Hepatocyte (in vitro differentiated cells): ENCODE measurements around the gene STRN. TPM values are rescaled to one million over a fixed set of nuclear protein-coding genes. Genes with fewer than 3 reads are reported as not detected.

Experiments
- DNase-seq: peaks from one replicate; pipeline ENCODE4 v3.0.0-alpha.2; 2016; ENCODE audit warnings: low spot score
- H2AFZ ChIP-seq: fragments of 200-600 bp; sonication (generic); 2 replicates; pipeline ENCODE4 v1.6.0; 2016; ENCODE audit warnings: antibody characterized with exemption, mild to moderate bottlenecking
- H3K27ac ChIP-seq: fragments of 200-600 bp; sonication (generic); 2 replicates; pipeline ENCODE4 v1.5.1; 2016; ENCODE audit warnings: mild to moderate bottlenecking
- H3K27me3 ChIP-seq: fragments of 200-600 bp; sonication (generic); 2 replicates; pipeline ENCODE4 v1.6.1; 2016
- H3K36me3 ChIP-seq: fragments of 200-600 bp; sonication (generic); replicated peaks from 2 replicates; pipeline ENCODE4 v1.5.1; 2016; ENCODE audit warnings: low read depth; ENCODE audit not compliant: insufficient read depth
- H3K4me1 ChIP-seq: fragments of 200-600 bp; sonication (generic); 2 replicates; pipeline ENCODE4 v1.5.1; 2016; ENCODE audit warnings: mild to moderate bottlenecking, moderate library complexity; ENCODE audit not compliant: insufficient read depth
- H3K4me2 ChIP-seq: fragments of 200-600 bp; sonication (generic); 2 replicates; pipeline ENCODE4 v1.6.0; 2016
- H3K4me3 ChIP-seq: fragments of 200-600 bp; sonication (generic); 2 replicates; pipeline ENCODE4 v1.5.1; 2016; ENCODE audit warnings: mild to moderate bottlenecking
- H3K79me2 ChIP-seq: fragments of 200-600 bp; sonication (generic); 2 replicates; pipeline ENCODE4 v1.6.0; 2017; ENCODE audit warnings: mild to moderate bottlenecking
- H3K9me2 ChIP-seq: fragments of 200-600 bp; sonication (generic); replicated peaks from 2 replicates; pipeline ENCODE4 v1.6.0; 2017; ENCODE audit warnings: mild to moderate bottlenecking; ENCODE audit not compliant: insufficient read depth
- H3K9me3 ChIP-seq: fragments of 200-600 bp; sonication (generic); 2 replicates; pipeline ENCODE4 v1.5.1; 2016; ENCODE audit warnings: low read depth, mild to moderate bottlenecking
- H4K20me1 ChIP-seq: fragments of 200-600 bp; sonication (generic); 2 replicates; pipeline ENCODE4 v1.6.0; 2016; ENCODE audit warnings: mild to moderate bottlenecking; ENCODE audit not compliant: insufficient read depth, poor library complexity, severe bottlenecking
- EZH2 ChIP-seq: fragments of 200-600 bp; sonication (generic); IDR thresholded peaks from 2 replicates; pipeline ENCODE4 v1.6.1; 2016; ENCODE audit warnings: antibody characterized with exemption, mild to moderate bottlenecking, borderline replicate concordance
- EZH2phosphoT487 ChIP-seq: fragments of 200-600 bp; sonication (generic); IDR thresholded peaks from one replicate; pipeline ENCODE4 v1.6.1; 2018; ENCODE audit warnings: antibody characterized with exemption, mild to moderate bottlenecking, low read depth, moderate library complexity; ENCODE audit not compliant: unreplicated experiment, severe bottlenecking
- WGBS: methylation state at CpG from one replicate; pipeline ENCODE4 v1.1.6; 2016; ENCODE audit warnings: low lambda C conversion rate; ENCODE audit errors: missing lambda C conversion rate; 5-methylcytosine and 5-hydroxymethylcytosine counted together
- polyA plus RNA-seq: library from polyadenylated mRNA; unstranded; fragments of >200 nt; fragmentation: Nextera tagmentation; extraction: Ambion mirVana; gene quantifications from 2 replicates; pipeline ENCODE4 v1.2.1, GENCODE V29; 2016
- total RNA-seq: library from RNA; depleted of rRNA; stranded (reverse); fragments of >200 nt; gene quantifications from 2 replicates; pipeline ENCODE4 v1.2.3, GENCODE V29; 2014
- TF ChIP-seq, protein P1 (sequence below): fragments of 200-600 bp; sonication (generic); IDR thresholded peaks from 2 replicates; pipeline ENCODE4 v1.5.1; 2016; ENCODE audit warnings: antibody characterized with exemption, mild to moderate bottlenecking; ENCODE audit not compliant: poor library complexity

Gene STRN
- total and polyA plus RNA-seq, 2 experiments from 2014 or later = 4.4 to 13.9 TPM

DNA sequence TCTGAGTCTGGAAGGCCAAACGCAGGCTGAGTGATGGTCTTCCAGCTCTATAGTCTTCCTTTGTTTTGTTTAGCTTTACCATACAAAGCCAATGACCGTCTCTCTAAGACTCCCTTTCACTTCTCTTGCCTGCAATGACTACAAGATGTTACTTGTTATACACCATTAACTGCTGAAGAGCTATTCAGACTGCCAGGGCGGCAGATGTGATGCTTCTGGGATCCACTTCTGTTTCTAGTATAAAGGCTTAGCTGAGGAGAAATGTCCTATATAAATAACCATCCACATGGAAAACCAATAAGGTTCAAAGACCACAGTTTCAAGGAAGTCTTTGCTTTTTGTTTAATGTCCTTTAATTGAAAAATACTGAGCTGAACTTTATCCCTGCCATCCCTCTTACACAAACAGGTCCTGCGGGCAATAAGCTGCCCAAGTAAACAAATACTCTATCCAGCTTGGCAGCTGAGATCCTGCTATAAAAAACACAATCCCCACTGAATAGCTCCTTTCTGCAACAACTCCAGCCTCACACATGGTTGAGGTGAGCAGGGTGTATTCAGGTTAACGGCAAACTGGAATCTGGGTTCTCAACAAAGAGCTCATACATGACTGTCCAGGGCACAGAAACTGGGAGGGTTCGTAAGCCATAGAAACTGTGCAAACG is 145.3 kb downstream of the STRN start:
- H3K79me2 ChIP-seq = no peaks in the 10 kb centered on the region
- peaks cover 5% of the 10 kb centered on the region for H3K4me1 ChIP-seq
- no peak overlapping the region for H3K4me3 ChIP-seq
- no peak for DNase-seq
- no peaks in the 10 kb centered on the region for H3K9me3 ChIP-seq
- TF ChIP-seq EZH2phosphoT487 (no peak), EZH2 (no peak)
- H3K36me3 ChIP-seq = no peaks in the 10 kb centered on the region
- H3K27me3 ChIP-seq = no peaks in the 10 kb centered on the region
- H2AFZ ChIP-seq = no peak overlapping the region
- 72% methylated on average over 7 of the region's 7 CpGs for WGBS
- H4K20me1 ChIP-seq = no peaks in the 10 kb centered on the region
- no peak overlapping the region for H3K27ac ChIP-seq
- no peak overlapping the region for H3K4me2 ChIP-seq
- no peaks in the 10 kb centered on the region for H3K9me2 ChIP-seq

- no peaks in the 10 kb centered on the region for H3K36me3 ChIP-seq
- H3K27ac ChIP-seq = no peak overlapping the region
- H3K79me2 ChIP-seq = no peaks in the 10 kb centered on the region
- no peaks in the 10 kb centered on the region for H4K20me1 ChIP-seq
- H3K4me1 ChIP-seq = peaks cover 5% of the 10 kb centered on the region
- H2AFZ ChIP-seq = no peak overlapping the region
- no peaks in the 10 kb centered on the region for H3K27me3 ChIP-seq
- 71% methylated on average over 4 of the region's 4 CpGs for WGBS
- no peak overlapping the region for H3K4me2 ChIP-seq
- no peaks in the 10 kb centered on the region for H3K9me2 ChIP-seq
- H3K4me3 ChIP-seq = no peak overlapping the region
- H3K9me3 ChIP-seq = no peaks in the 10 kb centered on the region
- TF ChIP-seq EZH2 (no peak), EZH2phosphoT487 (no peak)
- TF ChIP-seq, protein P1, sequence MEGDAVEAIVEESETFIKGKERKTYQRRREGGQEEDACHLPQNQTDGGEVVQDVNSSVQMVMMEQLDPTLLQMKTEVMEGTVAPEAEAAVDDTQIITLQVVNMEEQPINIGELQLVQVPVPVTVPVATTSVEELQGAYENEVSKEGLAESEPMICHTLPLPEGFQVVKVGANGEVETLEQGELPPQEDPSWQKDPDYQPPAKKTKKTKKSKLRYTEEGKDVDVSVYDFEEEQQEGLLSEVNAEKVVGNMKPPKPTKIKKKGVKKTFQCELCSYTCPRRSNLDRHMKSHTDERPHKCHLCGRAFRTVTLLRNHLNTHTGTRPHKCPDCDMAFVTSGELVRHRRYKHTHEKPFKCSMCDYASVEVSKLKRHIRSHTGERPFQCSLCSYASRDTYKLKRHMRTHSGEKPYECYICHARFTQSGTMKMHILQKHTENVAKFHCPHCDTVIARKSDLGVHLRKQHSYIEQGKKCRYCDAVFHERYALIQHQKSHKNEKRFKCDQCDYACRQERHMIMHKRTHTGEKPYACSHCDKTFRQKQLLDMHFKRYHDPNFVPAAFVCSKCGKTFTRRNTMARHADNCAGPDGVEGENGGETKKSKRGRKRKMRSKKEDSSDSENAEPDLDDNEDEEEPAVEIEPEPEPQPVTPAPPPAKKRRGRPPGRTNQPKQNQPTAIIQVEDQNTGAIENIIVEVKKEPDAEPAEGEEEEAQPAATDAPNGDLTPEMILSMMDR = no peak
- DNase-seq = no peak
Measured at GRCh38 chr2:36819095-36819711, 147.1 kb downstream of the STRN start.

- Histone ChIP-seq H3K4me2 (no peak overlapping the region), H3K27me3 (no peaks in the 10 kb centered on the region), H3K9me2 (no peaks in the 10 kb centered on the region), H3K27ac (no peak overlapping the region), H3K36me3 (no peaks in the 10 kb centered on the region), H3K79me2 (no peaks in the 10 kb centered on the region), H2AFZ (no peak overlapping the region), H3K4me3 (no peak overlapping the region), H3K9me3 (no peaks in the 10 kb centered on the region), H4K20me1 (no peaks in the 10 kb centered on the region), H3K4me1 (peaks cover 5% of the 10 kb centered on the region)
- TF ChIP-seq EZH2phosphoT487 (no peak), EZH2 (no peak)
- TF ChIP-seq, protein P1 = no peak
- no peak for DNase-seq
- WGBS = 80% methylated on average over 2 of the region's 2 CpGs
Measured at GRCh38 chr2:36818542-36818941, 147.8 kb downstream of the STRN start.

DNA sequence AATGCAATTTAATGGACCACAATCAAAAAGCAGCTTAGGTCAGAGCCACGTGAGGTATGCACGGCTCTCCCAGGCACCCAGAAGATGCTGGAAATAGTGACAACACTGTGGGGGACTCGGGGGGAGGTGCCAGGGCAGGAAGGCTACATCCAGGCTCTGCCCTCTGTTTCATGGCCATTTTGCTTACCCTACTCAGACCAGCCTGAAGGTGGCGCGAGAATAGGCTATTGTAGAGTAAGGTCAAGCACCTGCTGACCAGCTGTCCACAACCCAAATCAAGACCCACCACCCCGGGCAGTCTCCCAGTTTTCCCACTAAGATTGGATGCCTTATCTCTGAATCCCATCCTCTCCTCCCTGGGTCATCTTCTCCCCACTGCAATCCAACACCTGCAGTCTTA is 154.1 kb downstream of the STRN start:
- Histone ChIP-seq H2AFZ (no peak overlapping the region), H3K4me2 (no peak overlapping the region), H4K20me1 (no peaks in the 10 kb centered on the region), H3K9me3 (no peaks in the 10 kb centered on the region), H3K79me2 (no peaks in the 10 kb centered on the region), H3K4me1 (no peaks in the 10 kb centered on the region), H3K9me2 (no peaks in the 10 kb centered on the region), H3K27ac (no peak overlapping the region), H3K27me3 (no peaks in the 10 kb centered on the region), H3K4me3 (no peak overlapping the region), H3K36me3 (no peaks in the 10 kb centered on the region)
- WGBS = 34% methylated on average over 6 of the region's 6 CpGs
- no peak for TF ChIP-seq EZH2
- TF ChIP-seq EZH2phosphoT487 = no peak
- DNase-seq = no peak
